ENCODE data around the gene GDF15.

GRCh38 chr19:18427080-18427742 lies 41.3 kb downstream of the GDF15 start:
- no peak for TF ChIP-seq EZH2 (IDR thresholded peaks at IDR 0.05; ENCODE audit: insufficient read depth, poor library complexity, severe bottlenecking)
- TF ChIP-seq EZH2phosphoT487 (IDR thresholded peaks at IDR 0.05; ENCODE audit: insufficient read depth, low read depth), result no peak

Measured in GM23248 (cell line).